Psoas muscle (tissue), 8 donors: ENCODE measurements around the gene MYOD1. TPM values are rescaled to one million over a fixed set of nuclear protein-coding genes. Genes with fewer than 3 reads are reported as not detected.

ENCODE experiments used
- ATAC-seq, 4 donors: fragments of 200-7000 bp; cut with Tn5 transposase; one replicate each; pipeline ENCODE4 v1.9.1; 2020; ENCODE audit warnings: moderate library complexity in 3 of 4, mild to moderate bottlenecking in 2 of 4
- DNase-seq, 2 donors: peaks; one replicate each; pipeline ENCODE4 v3.0.0-alpha.2; 2020
- H3K27ac ChIP-seq: fragments of 200-600 bp; one replicate; pipeline ENCODE4 v1.8.0; 2022
- H3K27me3 ChIP-seq, 3 donors: fragments of 200-600 bp in 1 of 3; one replicate each; pipeline versions ENCODE4 v1.6.1 to v1.8.0; 2013 to 2022; ENCODE audit warnings: low read length in 2 of 3, mild to moderate bottlenecking in 2 of 3, moderate library complexity in 1 of 3; ENCODE audit not compliant: insufficient read depth in 3 of 3
- H3K36me3 ChIP-seq, 2 donors: fragments of 200-600 bp in 1 of 2; one replicate each; pipeline versions ENCODE4 v1.6.1 to v1.8.0; 2013 to 2022; ENCODE audit warnings: low read depth in 1 of 2, mild to moderate bottlenecking in 1 of 2, moderate library complexity in 1 of 2; ENCODE audit not compliant: insufficient read depth in 1 of 2
- H3K4me1 ChIP-seq: fragments of 200-600 bp; one replicate; pipeline ENCODE4 v1.8.0; 2022
- H3K4me3 ChIP-seq: fragments of 200-600 bp; one replicate; pipeline ENCODE4 v1.8.0; 2022; ENCODE audit warnings: mild to moderate bottlenecking
- H3K9me3 ChIP-seq: fragments of 200-600 bp; one replicate; pipeline ENCODE4 v1.8.0; 2022
- CTCF ChIP-seq: fragments of 200-600 bp; IDR thresholded peaks from one replicate; pipeline ENCODE4 v1.8.0; 2022; ENCODE audit warnings: antibody characterized with exemption
- WGBS, 3 donors: extraction: QIAGEN DNeasy Blood & Tissue Kit; methylation state at CpG; one replicate each; pipeline versions ENCODE4 v1.1.6 to v1.1.7; 2013; 5-methylcytosine and 5-hydroxymethylcytosine counted together
- intact Hi-C, 2 donors: fragments of 100-400 bp; cut with DNase I; formaldehyde crosslinking; loops; one replicate each; pipeline versions ENCODE4 v1.11.0 to v1.14.2; 2022
- polyA plus RNA-seq, 3 donors: library from polyadenylated mRNA; stranded (reverse); fragments of 200-250 nt; gene quantifications; one replicate each; pipeline ENCODE4 v1.2.3, GENCODE V29; 2013
- total RNA-seq, 4 donors: library from RNA; stranded (reverse); fragmentation: NEBNext Ultra II Directional in 2 of 4; extraction: Animal tissue kit (Norgen Biotek cat#: 25700) in 2 of 4; gene quantifications; one replicate each; pipeline versions ENCODE4 v1.2.1 to v1.2.4, GENCODE V29; 2021 to 2023
- donor health status: healthy with polysubstance abuse.
- donor health status: DM: no; HTN: no; CAD: no; lungs with moderate emphysema.
- donor health status: Bipolar disorder and iron deficiency.
- donor health status: healthy.
- donor health status: DM: yes; HTN: yes; CAD: no.
- donor health status: DM: no; HTN: no; CAD: no.
- donor health status: DM: no; HTN: no; CAD: no.
- donor health status: DM: yes; HTN: yes; CAD: no.

Gene MYOD1
- total and polyA plus RNA-seq, 7 donors, result 5.0 to 95.7 (median 56.2) TPM

- intact Hi-C loops, result loop anchor here in 1 of 2 donors (10.0 kb wide), 1 partner anchor 650 kb away; the partner anchor contains the start of gene RPS13
- Histone ChIP-seq H3K27ac (no peak overlapping the region), H3K4me1 (peaks cover under 1% of the 10 kb centered on the region), H3K27me3 (peaks cover 0 to 12% (median 0%) of the 10 kb centered on the region in 3 donors), H3K4me3 (no peak overlapping the region), H3K9me3 (no peaks in the 10 kb centered on the region), H3K36me3 (peaks cover 0 to 30% of the 10 kb centered on the region in 2 donors)
- WGBS, 3 donors, result 19 to 32% (median 25%) methylated on average over 2 of the region's 2 CpGs
- DNase-seq (no peak), ATAC-seq (peak in 1 of 4 donors; percentile 3)
- TF ChIP-seq CTCF, result no peak
These were observed 5.8 kb downstream of the MYOD1 start for GRCh38 chr11:17725174-17725573.

- no peak for ATAC-seq
- H3K27ac ChIP-seq, result no peak overlapping the region
- H3K9me3 ChIP-seq, result no peaks in the 10 kb centered on the region
- intact Hi-C loops, result loop anchor here (2.0 to 5.0 kb wide), 4 partner anchors 97 to 249 kb away; no protein-coding TSS in a partner anchor
- no peak overlapping the region for H3K4me3 ChIP-seq
- H3K4me1 ChIP-seq, result peaks cover 16% of the 10 kb centered on the region
- peak in 1 of 2 donors; percentile 49 for DNase-seq
- peaks cover 0 to under 1% (median 0%) of the 10 kb centered on the region in 3 donors for H3K27me3 ChIP-seq
- 48 to 63% (median 53%) methylated on average over 2 of the region's 2 CpGs for WGBS, 3 donors
- H3K36me3 ChIP-seq, result peaks cover 0 to 8% of the 10 kb centered on the region in 2 donors
- TF ChIP-seq CTCF, result no peak
These were observed 10.8 kb downstream of the MYOD1 start for GRCh38 chr11:17730137-17730536.

- 9 to 13% (median 13%) methylated on average over 9 of the region's 9 CpGs for WGBS, 3 donors
- peaks cover 0 to 8% of the 10 kb centered on the region in 2 donors for H3K36me3 ChIP-seq
- H3K27ac ChIP-seq, result no peak overlapping the region
- intact Hi-C loops, result loop anchor here (1.0 to 5.0 kb wide), 5 partner anchors 96 to 248 kb away; no protein-coding TSS in a partner anchor
- H3K4me1 ChIP-seq, result peaks cover 18% of the 10 kb centered on the region
- peaks cover 0 to 6% (median 2%) of the 10 kb centered on the region in 3 donors for H3K27me3 ChIP-seq
- ATAC-seq (peak; percentile 87 to 93 (median 90)), DNase-seq (peak; percentile 82 to 94)
- H3K4me3 ChIP-seq, result no peak overlapping the region
- H3K9me3 ChIP-seq, result no peaks in the 10 kb centered on the region
- TF ChIP-seq CTCF, result peak; percentile 82
These were observed 11.5 kb downstream of the MYOD1 start for GRCh38 chr11:17730608-17731462.

- ATAC-seq (no peak), DNase-seq (peak in 1 of 2 donors; percentile 19)
- H3K36me3 ChIP-seq, result peaks cover 0 to 8% of the 10 kb centered on the region in 2 donors
- no peak for TF ChIP-seq CTCF
- WGBS, 3 donors, result 68 to 88% (median 78%) methylated on average over 4 of the region's 4 CpGs
- no peaks in the 10 kb centered on the region for H3K9me3 ChIP-seq
- intact Hi-C loops, result loop anchor here in 1 of 2 donors (5.0 kb wide), 1 partner anchor 94 kb away; no protein-coding TSS in a partner anchor
- H3K27me3 ChIP-seq, result peaks cover 0 to 23% (median 23%) of the 10 kb centered on the region in 3 donors
- peaks cover 18% of the 10 kb centered on the region for H3K4me1 ChIP-seq
- H3K27ac ChIP-seq, result no peak overlapping the region
- no peak overlapping the region for H3K4me3 ChIP-seq
These were observed 13.9 kb downstream of the MYOD1 start for GRCh38 chr11:17733261-17733660.
